Measurements from ENCODE around the gene KIRREL3. TPM values are rescaled to one million over a fixed set of nuclear protein-coding genes. Genes with fewer than 3 reads are reported as not detected.

Gene KIRREL3
- total and polyA plus RNA-seq, 9 of the 15 experiments (the other 6 are each of a cell fraction or from before 2014, with no cell fraction given), result 0.04 to 0.10 TPM; not detected in 7

DNA sequence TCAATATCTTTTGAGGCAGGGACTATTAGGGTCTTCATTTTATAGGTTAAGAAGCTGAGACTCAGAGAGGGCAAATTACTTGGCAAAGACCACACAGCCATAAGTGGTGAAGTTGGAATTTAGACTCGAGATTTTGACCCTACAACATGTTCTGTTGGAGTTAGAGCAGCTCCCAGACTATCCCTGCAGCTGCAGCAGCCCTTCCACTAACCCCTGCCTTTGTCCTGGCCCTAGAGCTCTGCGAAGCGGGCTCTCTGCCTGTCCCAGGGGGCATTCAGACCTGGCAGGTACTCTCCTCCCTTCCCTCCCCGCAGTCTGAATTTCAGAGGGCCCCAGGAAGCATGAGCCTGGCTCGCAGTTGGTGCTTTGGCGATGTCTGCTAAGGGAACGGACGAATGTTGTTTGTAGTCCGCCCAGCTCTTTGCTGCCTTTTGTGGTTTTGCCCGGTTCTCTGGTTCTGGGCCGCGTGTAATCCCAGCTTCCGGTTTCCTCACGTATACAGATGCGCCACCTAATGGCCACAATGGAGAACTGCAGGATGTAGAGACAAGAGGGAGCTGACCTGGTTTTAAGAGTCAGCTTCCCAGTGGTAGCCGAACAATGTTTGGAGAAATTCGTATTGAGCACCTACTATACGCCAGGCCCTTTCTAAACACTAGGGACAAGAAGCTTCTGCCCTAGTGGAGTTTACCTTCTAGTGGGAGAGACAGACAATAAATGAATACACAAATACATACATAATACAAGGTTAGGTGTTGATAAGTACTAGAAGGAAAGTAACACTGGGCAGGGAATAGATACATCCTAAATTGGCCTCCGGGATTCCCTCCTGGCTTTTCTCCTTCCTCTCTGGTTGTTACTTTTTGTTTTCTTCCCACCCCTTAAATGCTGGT lies 519.9 kb downstream of the KIRREL3 start (continued):
- TF ChIP-seq, protein P1, sequence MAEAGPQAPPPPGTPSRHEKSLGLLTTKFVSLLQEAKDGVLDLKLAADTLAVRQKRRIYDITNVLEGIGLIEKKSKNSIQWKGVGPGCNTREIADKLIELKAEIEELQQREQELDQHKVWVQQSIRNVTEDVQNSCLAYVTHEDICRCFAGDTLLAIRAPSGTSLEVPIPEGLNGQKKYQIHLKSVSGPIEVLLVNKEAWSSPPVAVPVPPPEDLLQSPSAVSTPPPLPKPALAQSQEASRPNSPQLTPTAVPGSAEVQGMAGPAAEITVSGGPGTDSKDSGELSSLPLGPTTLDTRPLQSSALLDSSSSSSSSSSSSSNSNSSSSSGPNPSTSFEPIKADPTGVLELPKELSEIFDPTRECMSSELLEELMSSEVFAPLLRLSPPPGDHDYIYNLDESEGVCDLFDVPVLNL (CRISPR knock-in tag; IDR thresholded peaks at IDR 0.05; ENCODE audit: low read depth), result no peak
- TF ChIP-seq, protein P2, sequence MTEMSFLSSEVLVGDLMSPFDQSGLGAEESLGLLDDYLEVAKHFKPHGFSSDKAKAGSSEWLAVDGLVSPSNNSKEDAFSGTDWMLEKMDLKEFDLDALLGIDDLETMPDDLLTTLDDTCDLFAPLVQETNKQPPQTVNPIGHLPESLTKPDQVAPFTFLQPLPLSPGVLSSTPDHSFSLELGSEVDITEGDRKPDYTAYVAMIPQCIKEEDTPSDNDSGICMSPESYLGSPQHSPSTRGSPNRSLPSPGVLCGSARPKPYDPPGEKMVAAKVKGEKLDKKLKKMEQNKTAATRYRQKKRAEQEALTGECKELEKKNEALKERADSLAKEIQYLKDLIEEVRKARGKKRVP (CRISPR knock-in tag; IDR thresholded peaks at IDR 0.05), result no peak
- TF ChIP-seq RBM25 (IDR thresholded peaks at IDR 0.05; ENCODE audit: low read depth, low read length, severe bottlenecking) (peak; percentile 74), TAF15 (IDR thresholded peaks at IDR 0.05; ENCODE audit: low read depth, low read length) (no peak), U2AF1 (optimal IDR thresholded peaks at IDR 0.05; ENCODE audit: low read depth, low read length) (no peak), POLR3A (IDR thresholded peaks at IDR 0.05; ENCODE audit: borderline replicate concordance, extremely low read depth, insufficient read depth, insufficient read length) (no peak), RBFOX2 (IDR thresholded peaks at IDR 0.05; ENCODE audit: low read depth, low read length) (peak; percentile 58), BHLHE40 (IDR thresholded peaks at IDR 0.05; ENCODE audit: low read length) (no peak), IFI16 (CRISPR knock-in tag; IDR thresholded peaks at IDR 0.05) (no peak), ZNF316 (IDR thresholded peaks at IDR 0.05) (no peak), LCOR (CRISPR knock-in tag; IDR thresholded peaks at IDR 0.05) (no peak), NCOA1 (IDR thresholded peaks at IDR 0.05; ENCODE audit: low read depth) (no peak), ZNF830 (CRISPR knock-in tag; IDR thresholded peaks at IDR 0.05) (no peak), NR2F6 (CRISPR knock-in tag; IDR thresholded peaks at IDR 0.05) (no peak), ARNT (IDR thresholded peaks at IDR 0.05) (no peak)
- TF ChIP-seq, protein P3, sequence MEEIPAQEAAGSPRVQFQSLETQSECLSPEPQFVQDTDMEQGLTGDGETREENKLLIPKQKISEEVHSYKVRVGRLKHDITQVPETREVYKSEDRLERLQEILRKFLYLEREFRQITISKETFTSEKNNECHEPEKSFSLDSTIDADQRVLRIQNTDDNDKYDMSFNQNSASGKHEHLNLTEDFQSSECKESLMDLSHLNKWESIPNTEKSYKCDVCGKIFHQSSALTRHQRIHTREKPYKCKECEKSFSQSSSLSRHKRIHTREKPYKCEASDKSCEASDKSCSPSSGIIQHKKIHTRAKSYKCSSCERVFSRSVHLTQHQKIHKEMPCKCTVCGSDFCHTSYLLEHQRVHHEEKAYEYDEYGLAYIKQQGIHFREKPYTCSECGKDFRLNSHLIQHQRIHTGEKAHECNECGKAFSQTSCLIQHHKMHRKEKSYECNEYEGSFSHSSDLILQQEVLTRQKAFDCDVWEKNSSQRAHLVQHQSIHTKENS (CRISPR knock-in tag; IDR thresholded peaks at IDR 0.05), result no peak
- TF ChIP-seq, protein P4, sequence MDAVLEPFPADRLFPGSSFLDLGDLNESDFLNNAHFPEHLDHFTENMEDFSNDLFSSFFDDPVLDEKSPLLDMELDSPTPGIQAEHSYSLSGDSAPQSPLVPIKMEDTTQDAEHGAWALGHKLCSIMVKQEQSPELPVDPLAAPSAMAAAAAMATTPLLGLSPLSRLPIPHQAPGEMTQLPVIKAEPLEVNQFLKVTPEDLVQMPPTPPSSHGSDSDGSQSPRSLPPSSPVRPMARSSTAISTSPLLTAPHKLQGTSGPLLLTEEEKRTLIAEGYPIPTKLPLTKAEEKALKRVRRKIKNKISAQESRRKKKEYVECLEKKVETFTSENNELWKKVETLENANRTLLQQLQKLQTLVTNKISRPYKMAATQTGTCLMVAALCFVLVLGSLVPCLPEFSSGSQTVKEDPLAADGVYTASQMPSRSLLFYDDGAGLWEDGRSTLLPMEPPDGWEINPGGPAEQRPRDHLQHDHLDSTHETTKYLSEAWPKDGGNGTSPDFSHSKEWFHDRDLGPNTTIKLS (IDR thresholded peaks at IDR 0.05; ENCODE audit: borderline replicate concordance, low read depth), result peak; percentile 24; the same call in 1 of the 2 replicates
- TF ChIP-seq, protein P5, sequence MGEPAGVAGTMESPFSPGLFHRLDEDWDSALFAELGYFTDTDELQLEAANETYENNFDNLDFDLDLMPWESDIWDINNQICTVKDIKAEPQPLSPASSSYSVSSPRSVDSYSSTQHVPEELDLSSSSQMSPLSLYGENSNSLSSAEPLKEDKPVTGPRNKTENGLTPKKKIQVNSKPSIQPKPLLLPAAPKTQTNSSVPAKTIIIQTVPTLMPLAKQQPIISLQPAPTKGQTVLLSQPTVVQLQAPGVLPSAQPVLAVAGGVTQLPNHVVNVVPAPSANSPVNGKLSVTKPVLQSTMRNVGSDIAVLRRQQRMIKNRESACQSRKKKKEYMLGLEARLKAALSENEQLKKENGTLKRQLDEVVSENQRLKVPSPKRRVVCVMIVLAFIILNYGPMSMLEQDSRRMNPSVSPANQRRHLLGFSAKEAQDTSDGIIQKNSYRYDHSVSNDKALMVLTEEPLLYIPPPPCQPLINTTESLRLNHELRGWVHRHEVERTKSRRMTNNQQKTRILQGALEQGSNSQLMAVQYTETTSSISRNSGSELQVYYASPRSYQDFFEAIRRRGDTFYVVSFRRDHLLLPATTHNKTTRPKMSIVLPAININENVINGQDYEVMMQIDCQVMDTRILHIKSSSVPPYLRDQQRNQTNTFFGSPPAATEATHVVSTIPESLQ (CRISPR knock-in tag; IDR thresholded peaks at IDR 0.05), result no peak
- TF ChIP-seq, protein P6, sequence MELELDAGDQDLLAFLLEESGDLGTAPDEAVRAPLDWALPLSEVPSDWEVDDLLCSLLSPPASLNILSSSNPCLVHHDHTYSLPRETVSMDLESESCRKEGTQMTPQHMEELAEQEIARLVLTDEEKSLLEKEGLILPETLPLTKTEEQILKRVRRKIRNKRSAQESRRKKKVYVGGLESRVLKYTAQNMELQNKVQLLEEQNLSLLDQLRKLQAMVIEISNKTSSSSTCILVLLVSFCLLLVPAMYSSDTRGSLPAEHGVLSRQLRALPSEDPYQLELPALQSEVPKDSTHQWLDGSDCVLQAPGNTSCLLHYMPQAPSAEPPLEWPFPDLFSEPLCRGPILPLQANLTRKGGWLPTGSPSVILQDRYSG (tag; conservative IDR thresholded peaks at IDR 0.05; ENCODE audit: low read depth), result no peak

All from K562 (cell line).